HG03066 (cell line): ENCODE data around the gene RPS3.
A peak's percentile ranks its signal among the peaks of the same experiment; 100 is the strongest.
"Not testable (repeated sequence)": the region's sequence is repeated elsewhere in the genome, so short reads cannot be mapped to it uniquely, and the experiment has no call there.

Experiments used
- ATAC-seq: cut with Tn5 transposase; IDR thresholded peaks from one replicate; pipeline ENCODE4 v1.9.1; 2021; ENCODE audit warnings: low read depth; ENCODE audit not compliant: unreplicated experiment

Gene RPS3

DNA sequence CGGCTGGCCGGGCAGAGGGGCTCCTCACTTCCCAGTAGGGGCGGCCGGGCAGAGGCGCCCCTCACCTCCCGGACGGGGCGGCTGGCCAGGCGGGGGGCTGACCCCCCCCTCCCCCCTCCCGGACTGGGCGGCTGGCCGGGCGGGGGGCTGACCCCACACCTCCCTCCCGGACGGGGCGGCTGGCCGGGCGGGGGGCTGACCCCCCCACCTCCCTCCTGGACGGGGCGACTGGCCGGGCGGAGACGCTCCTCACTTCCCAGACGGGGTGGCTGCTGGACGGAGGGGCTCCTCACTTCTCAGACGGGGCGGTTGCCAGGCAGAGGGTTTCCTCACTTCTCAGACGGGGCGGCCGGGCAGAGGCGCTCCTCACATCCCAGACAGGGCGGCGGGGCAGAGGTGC is 10.7 kb downstream of the RPS3 start:
- not testable (repeated sequence) for ATAC-seq

DNA sequence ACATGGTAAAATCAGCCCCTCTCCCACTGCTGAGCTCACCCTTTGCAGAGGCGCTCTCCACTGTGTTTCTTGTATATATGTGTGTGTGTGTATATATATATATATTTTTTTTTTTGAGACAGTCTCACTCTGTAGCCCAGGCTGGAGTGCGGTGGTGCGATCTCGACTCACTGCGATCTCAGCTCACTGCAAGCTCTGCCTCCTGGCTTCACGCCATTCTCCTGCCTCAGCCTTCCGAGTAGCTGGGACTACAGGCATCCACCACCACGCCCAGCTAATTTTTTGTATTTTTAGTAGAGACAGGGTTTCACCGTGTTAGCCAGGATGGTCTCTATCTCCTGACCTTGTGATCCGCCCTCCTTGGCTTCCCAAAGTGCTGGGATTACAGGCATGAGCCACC is 13.8 kb downstream of the RPS3 start:
- not testable (repeated sequence) for ATAC-seq

GRCh38 chr11:75413864-75414263 is 14.5 kb downstream of the RPS3 start:
- ATAC-seq, result no peak

GRCh38 chr11:75420224-75421034 is 21.1 kb downstream of the RPS3 start:
- no peak for ATAC-seq

- ATAC-seq, result no peak
Observed at GRCh38 chr11:75421035-75421602, 21.8 kb downstream of the RPS3 start.

DNA sequence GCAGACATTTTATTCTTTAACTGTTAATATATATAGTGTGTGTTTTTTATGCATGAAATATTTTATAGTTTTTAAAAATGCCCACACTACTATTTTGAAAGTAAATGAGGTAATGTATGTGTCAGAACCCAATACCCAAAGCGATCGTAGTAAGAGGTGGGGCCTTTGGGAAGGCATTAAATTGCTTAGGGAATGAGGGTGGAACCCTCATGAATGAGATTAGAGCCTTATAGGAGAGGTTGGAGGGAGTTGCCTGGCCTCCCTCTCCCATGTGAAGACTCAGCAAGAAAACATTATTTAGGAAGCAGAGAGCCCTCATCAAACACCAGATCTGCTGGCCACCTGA is 22.6 kb downstream of the RPS3 start:
- ATAC-seq, result no peak

- ATAC-seq, result no peak
Observed at GRCh38 chr11:75422248-75423231, 23.2 kb downstream of the RPS3 start.

DNA sequence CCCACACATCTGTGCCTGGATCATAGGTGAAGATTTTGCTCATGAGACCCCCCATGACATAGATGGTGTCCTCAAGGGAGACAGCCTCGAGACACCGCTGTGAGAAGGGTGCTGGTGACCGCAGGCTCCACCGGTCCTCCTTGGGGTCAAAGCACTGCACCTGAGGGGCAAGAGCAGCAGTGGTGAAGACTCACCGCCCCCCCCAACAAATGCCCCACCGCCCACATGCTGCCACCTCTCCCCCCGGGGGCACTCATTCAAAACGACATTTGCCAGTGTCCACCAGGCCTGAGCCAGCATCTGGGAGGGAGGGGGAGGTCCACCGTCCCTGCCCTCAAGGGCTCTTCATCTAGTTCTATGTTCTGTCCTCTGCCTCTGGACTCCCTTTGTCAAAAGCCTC is 24.4 kb downstream of the RPS3 start:
- no peak for ATAC-seq

GRCh38 chr11:75424396-75424795 is 25.1 kb downstream of the RPS3 start:
- no peak for ATAC-seq

DNA sequence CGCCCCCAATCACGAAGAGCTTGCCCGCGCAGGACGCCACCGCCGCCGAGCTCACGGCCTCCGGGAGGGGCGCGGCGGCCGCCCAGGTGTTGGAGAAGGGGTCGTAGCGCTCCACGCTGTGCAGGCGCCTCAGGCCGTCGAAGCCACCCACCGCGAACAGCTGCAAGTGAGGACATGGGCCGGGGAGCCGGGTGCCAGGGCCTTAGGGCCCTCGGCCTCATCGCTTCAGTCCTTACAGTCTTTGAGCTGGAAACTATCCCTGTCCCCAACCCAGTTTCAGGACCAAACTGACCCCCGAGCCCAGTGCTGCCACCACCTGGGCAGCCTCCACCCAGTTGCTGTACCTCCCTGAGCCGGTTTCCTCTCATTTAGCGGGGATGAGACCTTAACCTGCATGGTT is 26.1 kb downstream of the RPS3 start:
- ATAC-seq, result no peak

- no peak for ATAC-seq
Observed at GRCh38 chr11:75426720-75427086, 27.4 kb downstream of the RPS3 start.

GRCh38 chr11:75427181-75427580 is 27.9 kb downstream of the RPS3 start:
- no peak for ATAC-seq

DNA sequence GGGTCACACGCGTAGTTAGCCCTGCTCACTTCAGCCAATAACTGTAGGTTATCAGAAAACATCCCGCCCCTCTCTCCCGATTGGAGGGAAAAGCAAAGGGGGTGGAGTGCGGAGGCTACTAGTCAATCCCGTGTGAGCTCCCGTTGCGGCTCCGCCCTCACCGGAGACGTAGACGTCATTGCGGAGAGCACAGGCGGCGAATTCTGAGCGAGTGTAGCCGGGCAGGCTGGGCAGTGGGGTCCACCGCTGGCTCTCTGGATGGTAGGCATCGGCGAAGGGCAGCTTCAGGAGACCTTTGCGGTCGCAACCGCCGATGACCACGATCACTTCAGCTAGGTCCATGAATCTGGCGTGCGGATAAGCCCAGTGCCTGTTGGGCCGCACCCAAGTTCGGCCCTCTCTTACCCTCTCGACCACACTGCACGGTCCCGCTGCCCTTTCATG is 29.0 kb downstream of the RPS3 start:
- ATAC-seq, result peak; percentile 79

- ATAC-seq, result no peak
Observed at GRCh38 chr11:75428989-75429640, 29.8 kb downstream of the RPS3 start.

- no peak for ATAC-seq
Observed at GRCh38 chr11:75429641-75429901, 30.3 kb downstream of the RPS3 start.

GRCh38 chr11:75429902-75430713 is 30.8 kb downstream of the RPS3 start:
- no peak for ATAC-seq

GRCh38 chr11:75430714-75431532 is 31.6 kb downstream of the RPS3 start:
- no peak for ATAC-seq

GRCh38 chr11:75431533-75432525 is 32.5 kb downstream of the RPS3 start:
- no peak for ATAC-seq
